HUDEP-2 (cell line): Measurements from ENCODE around the gene PRKX.
"Not testable (repeated sequence)": the region's sequence is repeated elsewhere in the genome, so short reads cannot be mapped to it uniquely, and the experiment has no call there.

ENCODE experiments used
- DNase-seq, 76 experiments: peaks; one replicate each; lab custom pipeline; 2025; ENCODE audit not compliant: unreplicated experiment in 76 of 76; lab: John Stamatoyannopoulos, UW

The PRKX gene

GRCh38 chrX:3712051-3712869, 1.2 kb downstream of the PRKX start:
- DNase-seq = peak in 11 of 76 experiments; percentile 0 to 20 (median 2)

GRCh38 chrX:3711331-3711917, 2.0 kb downstream of the PRKX start:
- peak in 17 of 76 experiments; percentile 0 to 25 (median 2) for DNase-seq

- not testable (repeated sequence) for DNase-seq
Observed at GRCh38 chrX:3707673-3708274, 5.7 kb downstream of the PRKX start.

GRCh38 chrX:3706481-3706880, 7.0 kb downstream of the PRKX start:
- no peak for DNase-seq

- not testable (repeated sequence) for DNase-seq
Observed at GRCh38 chrX:3703251-3703650, 10.2 kb downstream of the PRKX start.

GRCh38 chrX:3702095-3702494, 11.4 kb downstream of the PRKX start:
- DNase-seq = not testable (repeated sequence)

GRCh38 chrX:3701445-3701928, 12.0 kb downstream of the PRKX start:
- DNase-seq = peak in 73 of 76 experiments; percentile 1 to 82 (median 54)

- no peak for DNase-seq
Observed at GRCh38 chrX:3699821-3700381, 13.5 kb downstream of the PRKX start.

GRCh38 chrX:3697701-3698279, 15.7 kb downstream of the PRKX start:
- DNase-seq = no peak

- peak in 25 of 76 experiments; percentile 0 to 63 (median 5) for DNase-seq
Observed at GRCh38 chrX:3697220-3697684, 16.2 kb downstream of the PRKX start.

- DNase-seq = no peak
Observed at GRCh38 chrX:3695536-3695935, 17.9 kb downstream of the PRKX start.

- DNase-seq = no peak
Observed at GRCh38 chrX:3690140-3690539, 23.3 kb downstream of the PRKX start.

- not testable (repeated sequence) for DNase-seq
Observed at GRCh38 chrX:3683236-3683635, 30.2 kb downstream of the PRKX start.

- DNase-seq = no peak
Observed at GRCh38 chrX:3680459-3680858, 33.0 kb downstream of the PRKX start.

GRCh38 chrX:3679669-3680068, 33.8 kb downstream of the PRKX start:
- no peak for DNase-seq

- no peak for DNase-seq
Observed at GRCh38 chrX:3678328-3678727, 35.1 kb downstream of the PRKX start.

GRCh38 chrX:3674881-3675280, 38.6 kb downstream of the PRKX start:
- no peak for DNase-seq

GRCh38 chrX:3669841-3670475, 43.5 kb downstream of the PRKX start:
- DNase-seq = peak in 1 of 76 experiments; percentile 1

GRCh38 chrX:3666975-3667374, 46.5 kb downstream of the PRKX start:
- DNase-seq = no peak

GRCh38 chrX:3664921-3665320, 48.5 kb downstream of the PRKX start:
- no peak for DNase-seq
